T47D (cell line): ENCODE measurements around the gene C8G.

Experiments used
- DNase-seq, 2 experiments: peaks; one replicate each; pipeline versions ENCODE4 v3.0.0 to v3.0.0-alpha.2; 2011 to 2012; ENCODE audit warnings: low read depth in 1 of 2, low spot score in 1 of 2
- JUND ChIP-seq: IDR thresholded peaks from 2 replicates; pipeline ENCODE4 v1.6.1; 2012; ENCODE audit warnings: low read depth
- in situ Hi-C: cut with HindIII; loops from 2 replicates; pipeline ENCODE4 v1.10.0; 2016; ENCODE audit warnings: low sequenced_read_pairs, low pct_unique_long_range_greater_than_20kb

Gene C8G

GRCh38 chr9:136944519-136945332, at the start of gene C8G, which contains the start of gene FBXW5:
TSS of gene C8G (plus strand) at chr9:136945243. CDS start at chr9:136945321, 78 bp downstream.
TSS of gene FBXW5 (minus strand) at chr9:136944738. CDS start at chr9:136944083, 655 bp downstream.
- TF ChIP-seq JUND: no peak
- DNase-seq: peak; percentile 97 to 99
- in situ Hi-C loops: no loop called here

- in situ Hi-C loops: no loop called here
- no peak for DNase-seq
- TF ChIP-seq JUND: no peak
These were observed 49.0 kb upstream of the C8G start for GRCh38 chr9:136896027-136896426.

GRCh38 chr9:136898483-136899100, 46.5 kb upstream of the C8G start:
- DNase-seq: peak in 1 of 2 experiments; percentile 19
- TF ChIP-seq JUND: no peak
- in situ Hi-C loops: no loop called here

GRCh38 chr9:136899196-136899595, 45.8 kb upstream of the C8G start:
- in situ Hi-C loops: no loop called here

GRCh38 chr9:136900556-136900955, 44.5 kb upstream of the C8G start:
- TF ChIP-seq JUND: no peak
- in situ Hi-C loops: no loop called here
- DNase-seq: no peak

More at GRCh38 chr9:136899196-136899595, 45.8 kb upstream of the C8G start:
- no peak for TF ChIP-seq JUND
- DNase-seq: peak in 1 of 2 experiments; percentile 48

GRCh38 chr9:136900988-136901515, 44.0 kb upstream of the C8G start:
- in situ Hi-C loops: no loop called here
- no peak for TF ChIP-seq JUND
- peak; percentile 41 to 46 for DNase-seq

GRCh38 chr9:136901516-136902258, 43.4 kb upstream of the C8G start:
- in situ Hi-C loops: no loop called here
- DNase-seq: peak; percentile 65 to 66
- no peak for TF ChIP-seq JUND

GRCh38 chr9:136902259-136902821, 42.7 kb upstream of the C8G start:
- in situ Hi-C loops: no loop called here
- no peak for TF ChIP-seq JUND

GRCh38 chr9:136903041-136903554, 41.9 kb upstream of the C8G start:
- no peak for TF ChIP-seq JUND
- DNase-seq: no peak
- in situ Hi-C loops: no loop called here

More at GRCh38 chr9:136902259-136902821, 42.7 kb upstream of the C8G start:
- DNase-seq: peak; percentile 90 to 97

- DNase-seq: no peak
- in situ Hi-C loops: no loop called here
- TF ChIP-seq JUND: no peak
These were observed 38.8 kb upstream of the C8G start for GRCh38 chr9:136906266-136906665.

- TF ChIP-seq JUND: no peak
- in situ Hi-C loops: no loop called here
These were observed 37.8 kb upstream of the C8G start for GRCh38 chr9:136907011-136907914.

More at GRCh38 chr9:136907011-136907914, 37.8 kb upstream of the C8G start:
- DNase-seq: no peak
